A549 (cell line): ENCODE data around the gene PTPRN2. TPM values are rescaled to one million over a fixed set of nuclear protein-coding genes. Genes with fewer than 3 reads are reported as not detected.

ENCODE experiments used
- ATAC-seq, 2 experiments: fragments of 200-7000 bp in 1 of 2; fragments of >200 bp in 1 of 2; cut with Nextera tagmentation in 1 of 2; cut with Tn5 transposase in 1 of 2; 3 replicates each; pipeline versions ENCODE4 v1.8.0 to v1.9.1; 2018 to 2020; ENCODE audit warnings: mild to moderate bottlenecking in 1 of 2, moderate library complexity in 1 of 2
- CTCF ChIA-PET: fragments of 300-600 bp; sonication (Branson Sonifier 250); formaldehyde crosslinking; extraction: SDS; loops from one replicate; lab custom pipeline; 2021; ENCODE audit warnings: antibody characterized with exemption, inconsistent platforms; lab: Yijun Ruan, JAX
- POLR2A ChIA-PET: fragments of 350-600 bp; formaldehyde crosslinking; extraction: SDS; loops from one replicate; lab custom pipeline; 2021; ENCODE audit warnings: antibody characterized with exemption, inconsistent platforms; lab: Yijun Ruan, JAX
- DNase-seq, 2 experiments: peaks; one replicate each; pipeline versions ENCODE4 v3.0.0 to v3.0.0-alpha.2; 2011 to 2016; ENCODE audit warnings: low read depth in 1 of 2, low spot score in 1 of 2
- FAIRE-seq: peaks from 2 replicates; lab custom pipeline; 2011; peaks lifted over from hg19 to GRCh38; lab: Jason Lieb, UNC
- H3K27ac ChIP-seq, 2 experiments: fragments of >200 bp; sonication (Bioruptor Twin); formaldehyde crosslinking; 3 replicates each; pipeline ENCODE4 v1.5.1; 2016 to 2017
- H3K4me1 ChIP-seq: fragments of >200 bp; sonication (Bioruptor Twin); formaldehyde crosslinking; 3 replicates; pipeline ENCODE4 v1.6.1; 2016
- H3K4me2 ChIP-seq: fragments of >200 bp; sonication (Bioruptor Twin); formaldehyde crosslinking; 3 replicates; pipeline ENCODE4 v1.6.1; 2016
- H3K4me3 ChIP-seq: fragments of >200 bp; sonication (Bioruptor Twin); formaldehyde crosslinking; 3 replicates; pipeline ENCODE4 v1.5.1; 2016
- H3K9me3 ChIP-seq: fragments of >200 bp; sonication (Bioruptor Twin); formaldehyde crosslinking; 3 replicates; pipeline ENCODE4 v1.6.1; 2016
- CEBPB ChIP-seq, 2 experiments: fragments of >200 bp in 1 of 2; sonication (Bioruptor Twin) in 1 of 2; formaldehyde crosslinking in 1 of 2; IDR thresholded peaks; 2 replicates each; pipeline ENCODE4 v1.6.1; 2012 to 2016
- CHD2 ChIP-seq: fragments of 150-350 bp; IDR thresholded peaks from 2 replicates; pipeline ENCODE4 v1.6.1; 2014; ENCODE audit warnings: low read length; ENCODE audit not compliant: partially characterized antibody
- CHD4 ChIP-seq: fragments of 200-600 bp; sonication (generic); IDR thresholded peaks from 2 replicates; pipeline ENCODE4 v1.6.1; 2016; ENCODE audit warnings: antibody characterized with exemption, mild to moderate bottlenecking, borderline replicate concordance
- CTCF ChIP-seq: fragments of >200 bp; sonication (Bioruptor Twin); formaldehyde crosslinking; IDR thresholded peaks from 3 replicates; pipeline ENCODE4 v1.5.1; 2016
- E2F6 ChIP-seq: IDR thresholded peaks from 2 replicates; pipeline ENCODE4 v1.6.1; 2012; ENCODE audit warnings: low read depth, borderline replicate concordance
- ELK1 ChIP-seq: fragments of 150-350 bp; IDR thresholded peaks from 2 replicates; pipeline ENCODE4 v1.6.1; 2014; ENCODE audit warnings: low read depth, mild to moderate bottlenecking, low read length
- EP300 ChIP-seq, 2 experiments: fragments of >200 bp; sonication (Bioruptor Twin); formaldehyde crosslinking; IDR thresholded peaks; 2 replicates in 1 of 2; 3 replicates in 1 of 2; pipeline ENCODE4 v1.6.1; 2016 to 2017
- FOSB ChIP-seq: fragments of 250-450 bp; sonication (Bioruptor Pico); IDR thresholded peaks from 2 replicates; pipeline ENCODE4 v1.5.0; 2020; ENCODE audit warnings: mild to moderate bottlenecking, moderate library complexity
- FOXS1 ChIP-seq: fragments of 250-450 bp; sonication (Bioruptor Pico); IDR thresholded peaks from 2 replicates; pipeline ENCODE4 v1.5.0; 2020; ENCODE audit warnings: mild to moderate bottlenecking, moderate library complexity
- HDAC2 ChIP-seq: fragments of 200-600 bp; sonication (generic); IDR thresholded peaks from 2 replicates; pipeline ENCODE4 v1.6.1; 2016
- JUN ChIP-seq, 2 experiments: fragments of >200 bp; sonication (Bioruptor Twin); formaldehyde crosslinking; IDR thresholded peaks; 2 replicates in 1 of 2; 3 replicates in 1 of 2; pipeline ENCODE4 v1.6.1; 2016 to 2017
- JUNB ChIP-seq: fragments of >200 bp; sonication (Bioruptor Twin); formaldehyde crosslinking; IDR thresholded peaks from 2 replicates; pipeline ENCODE4 v1.6.1; 2016
- KDM1A ChIP-seq: fragments of 200-600 bp; sonication (generic); IDR thresholded peaks from 2 replicates; pipeline ENCODE4 v1.6.1; 2016; ENCODE audit warnings: low read depth, mild to moderate bottlenecking
- NR3C1 ChIP-seq: fragments of >200 bp; sonication (Bioruptor Twin); formaldehyde crosslinking; IDR thresholded peaks from 3 replicates; pipeline ENCODE4 v1.6.1; 2017
- PBX3 ChIP-seq: IDR thresholded peaks from 2 replicates; pipeline ENCODE4 v1.6.1; 2012
- POLR2A ChIP-seq: IDR thresholded peaks from 2 replicates; pipeline ENCODE4 v1.6.1; 2012; ENCODE audit warnings: mild to moderate bottlenecking, low read length
- RARB ChIP-seq: fragments of 250-450 bp; sonication (Bioruptor Pico); IDR thresholded peaks from 2 replicates; pipeline ENCODE4 v1.8.0; 2021; ENCODE audit warnings: mild to moderate bottlenecking, moderate library complexity
- RCOR1 ChIP-seq: fragments of 150-350 bp; IDR thresholded peaks from 2 replicates; pipeline ENCODE4 v1.6.1; 2014; ENCODE audit warnings: antibody characterized with exemption, low read length, low read depth
- RNF2 ChIP-seq: fragments of 200-600 bp; sonication (generic); IDR thresholded peaks from 2 replicates; pipeline ENCODE4 v1.6.1; 2016; ENCODE audit warnings: low read depth, mild to moderate bottlenecking, antibody characterized with exemption, moderate library complexity, borderline replicate concordance
- SREBF2 ChIP-seq: fragments of 450-650 bp; IDR thresholded peaks from 2 replicates; pipeline ENCODE4 v1.6.1; 2014; ENCODE audit warnings: mild to moderate bottlenecking, moderate library complexity
- ZFP36 ChIP-seq: fragments of 450-650 bp; IDR thresholded peaks from 2 replicates; pipeline ENCODE4 v1.6.1; 2014; ENCODE audit warnings: borderline replicate concordance; ENCODE audit not compliant: partially characterized antibody
- ZSCAN20 ChIP-seq: fragments of 250-450 bp; sonication (Bioruptor Pico); IDR thresholded peaks from 2 replicates; pipeline ENCODE4 v1.8.0; 2022; ENCODE audit warnings: mild to moderate bottlenecking, moderate library complexity
- WGBS: methylation state at CpG from one replicate; pipeline ENCODE4 v1.1.6; 2017; ENCODE audit errors: missing lambda C conversion rate; 5-methylcytosine and 5-hydroxymethylcytosine counted together
- polyA plus RNA-seq, 4 experiments: library from polyadenylated mRNA; depleted of rRNA in 3 of 4; stranded (reverse); fragments of >200 nt; fragmentation: RNase III in 1 of 4; extraction: RNeasy Plus Mini Kit Qiagen cat#74134 plus additional on column Dnase treatment in 1 of 4; gene quantifications; 2 replicates in 3 of 4; 3 replicates in 1 of 4; pipeline ENCODE4 v1.2.3, GENCODE V29; 2011 to 2017

The PTPRN2 gene
- polyA plus RNA-seq, 2 of the 4 experiments (the other 2 are of a cell fraction) = 0.41 to 1.2 TPM

- 55% methylated on average over 14 of the region's 14 CpGs for WGBS
- no peak for DNase-seq
- ChIA-PET POLR2A (no interaction called here), CTCF (no interaction called here)
- no peak for ATAC-seq
- TF ChIP-seq RARB = no peak
- no peak for TF ChIP-seq CTCF
- no peak for TF ChIP-seq PBX3
- TF ChIP-seq NR3C1 = no peak
- no peak for TF ChIP-seq CHD2
- no peak for TF ChIP-seq RCOR1
- H3K4me2 ChIP-seq = no peak overlapping the region
- H3K4me1 ChIP-seq = no peaks in the 10 kb centered on the region
- no peak overlapping the region for H3K27ac ChIP-seq
- no peak for FAIRE-seq
- H3K9me3 ChIP-seq = no peaks in the 10 kb centered on the region; the same call in 2 of the 3 replicates
- H3K4me3 ChIP-seq = no peak overlapping the region
Observed at GRCh38 chr7:158053183-158053915, 534.3 kb downstream of the PTPRN2 start.

- H3K4me2 ChIP-seq = no peak overlapping the region
- H3K4me1 ChIP-seq = no peaks in the 10 kb centered on the region
- no peak for FAIRE-seq
- H3K4me3 ChIP-seq = no peak overlapping the region
- no peak overlapping the region for H3K27ac ChIP-seq
- ChIA-PET POLR2A (no interaction called here), CTCF (no interaction called here)
- ATAC-seq = no peak
- no peak for DNase-seq
- 38% methylated on average over 15 of the region's 24 CpGs for WGBS
- TF ChIP-seq SREBF2 (no peak), HDAC2 (no peak), NR3C1 (no peak), RNF2 (no peak), CHD4 (no peak), POLR2A (no peak), EP300 (IDR thresholded peaks at IDR 0.05) (no peak), ZSCAN20 (CRISPR knock-in tag) (no peak), ELK1 (no peak), KDM1A (no peak), CEBPB (IDR thresholded peaks at IDR 0.05) (no peak), ZFP36 (no peak), E2F6 (no peak), JUNB (no peak), JUN (IDR thresholded peaks at IDR 0.05) (no peak), FOXS1 (CRISPR knock-in tag) (no peak), FOSB (no peak)
- H3K9me3 ChIP-seq = no peaks in the 10 kb centered on the region; the same call in 2 of the 3 replicates
Observed at GRCh38 chr7:158052381-158053060, 535.1 kb downstream of the PTPRN2 start.
